Mononuclear cell (primary cell): Measurements from ENCODE around the gene NUP188. TPM values are rescaled to one million over a fixed set of nuclear protein-coding genes. Genes with fewer than 3 reads are reported as not detected.

Experiments
- H3K27me3 ChIP-seq: 2 replicates; pipeline ENCODE4 v1.6.0; 2011; ENCODE audit warnings: low read length, control low read depth; ENCODE audit not compliant: insufficient read depth
- H3K4me1 ChIP-seq: 2 replicates; pipeline ENCODE4 v1.5.1; 2011; ENCODE audit warnings: mild to moderate bottlenecking, low read length, control low read depth; ENCODE audit not compliant: insufficient read depth
- H3K4me3 ChIP-seq: 2 replicates; pipeline ENCODE4 v1.5.1; 2011; ENCODE audit warnings: mild to moderate bottlenecking, low read length, moderate library complexity
- H3K9me3 ChIP-seq: 2 replicates; pipeline ENCODE4 v1.5.1; 2011; ENCODE audit warnings: low read depth, mild to moderate bottlenecking, control low read depth, low read length
- total RNA-seq: library from RNA; depleted of rRNA; stranded (reverse); fragments of >200 nt; gene quantifications from one replicate; pipeline ENCODE4 v1.2.3, GENCODE V29; 2012

Gene NUP188
- total RNA-seq, 1 donor: 34.9 TPM

GRCh38 chr9:128909859-128910258 is 37.6 kb upstream of the NUP188 start:
- no peaks in the 10 kb centered on the region for H3K9me3 ChIP-seq
- H3K4me1 ChIP-seq: peaks cover 19% of the 10 kb centered on the region
- no peaks in the 10 kb centered on the region for H3K27me3 ChIP-seq
- H3K4me3 ChIP-seq: no peak overlapping the region

- H3K9me3 ChIP-seq: no peaks in the 10 kb centered on the region
- no peaks in the 10 kb centered on the region for H3K27me3 ChIP-seq
- H3K4me1 ChIP-seq: peaks cover 19% of the 10 kb centered on the region
- no peak overlapping the region for H3K4me3 ChIP-seq
These were observed 36.6 kb upstream of the NUP188 start for GRCh38 chr9:128910906-128911305.

DNA sequence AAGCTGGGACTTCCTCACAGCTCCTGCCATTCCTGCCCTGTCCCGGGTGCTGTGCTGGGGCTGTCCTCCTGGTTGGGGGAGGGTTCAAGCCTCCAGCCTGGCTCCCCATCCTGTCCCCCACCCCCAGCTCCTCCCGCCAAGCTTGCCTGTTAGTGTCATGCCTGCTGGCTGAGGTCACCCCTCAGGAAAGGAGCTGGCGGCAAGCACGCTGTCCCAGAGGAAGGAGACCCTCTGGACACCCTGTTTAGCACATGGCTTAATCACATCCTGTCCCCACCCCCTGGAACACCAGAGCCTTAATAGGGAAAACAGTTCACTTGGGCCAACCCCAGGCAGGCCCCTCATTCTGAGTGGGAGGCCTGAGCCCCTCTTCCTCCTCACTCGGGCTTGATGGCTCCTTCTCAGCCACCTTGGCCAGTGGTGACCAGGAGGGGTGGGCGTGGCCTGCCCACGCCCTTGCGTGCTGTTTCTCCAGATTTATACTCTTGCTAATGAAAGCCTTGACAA is 35.9 kb upstream of the NUP188 start:
- Histone ChIP-seq H3K4me3 (no peak overlapping the region), H3K4me1 (peaks cover 19% of the 10 kb centered on the region), H3K27me3 (no peaks in the 10 kb centered on the region), H3K9me3 (no peaks in the 10 kb centered on the region)

- no peaks in the 10 kb centered on the region for H3K27me3 ChIP-seq
- peaks cover 19% of the 10 kb centered on the region for H3K4me1 ChIP-seq
- no peaks in the 10 kb centered on the region for H3K9me3 ChIP-seq
- no peak overlapping the region for H3K4me3 ChIP-seq
These were observed 35.1 kb upstream of the NUP188 start for GRCh38 chr9:128912270-128912853.

DNA sequence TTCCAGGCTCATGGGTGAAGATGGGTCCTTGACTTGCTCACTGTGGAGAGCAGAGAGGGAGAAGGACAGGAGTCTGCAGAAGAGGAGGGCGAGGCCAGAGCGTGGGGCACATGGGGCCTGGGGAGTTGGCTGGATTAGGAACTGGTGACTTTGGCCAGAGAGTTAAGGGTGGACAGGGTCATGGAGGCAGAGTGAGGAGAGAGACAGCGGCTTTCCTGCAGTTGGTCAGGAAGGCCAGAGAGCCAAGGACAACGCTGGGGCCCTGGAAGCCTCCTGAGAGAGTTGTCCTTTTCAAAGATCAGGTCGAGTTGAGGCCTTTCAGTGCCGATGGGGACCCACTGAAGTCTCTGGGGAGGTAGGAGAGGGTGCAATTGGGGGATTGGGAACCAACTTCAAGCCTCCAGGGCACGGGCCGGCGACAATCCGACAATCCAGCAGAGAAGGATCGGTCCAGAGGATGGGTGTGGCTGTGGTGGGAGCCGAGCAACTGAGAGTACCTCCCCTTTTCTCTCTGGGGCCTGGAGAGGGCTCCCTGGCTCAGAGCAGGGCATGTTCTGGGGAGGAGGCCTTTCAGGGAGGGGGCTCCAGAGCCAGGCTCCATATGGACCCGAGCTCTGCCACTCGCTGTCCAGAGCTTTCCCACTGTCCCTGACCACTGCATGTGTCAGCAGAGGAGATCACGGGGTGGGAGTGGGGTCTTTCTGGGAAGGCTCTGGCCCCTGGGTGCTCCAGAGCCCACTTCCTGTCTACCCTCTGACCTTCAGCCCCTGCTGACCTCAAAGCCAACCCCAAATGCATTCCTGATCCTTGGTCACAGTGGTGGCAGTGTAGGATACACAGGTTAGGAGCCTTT is 34.2 kb upstream of the NUP188 start:
- no peaks in the 10 kb centered on the region for H3K27me3 ChIP-seq
- peaks cover 19% of the 10 kb centered on the region for H3K4me1 ChIP-seq
- H3K9me3 ChIP-seq: no peaks in the 10 kb centered on the region
- H3K4me3 ChIP-seq: no peak overlapping the region

GRCh38 chr9:128913995-128914772 is 33.3 kb upstream of the NUP188 start:
- H3K27me3 ChIP-seq: no peaks in the 10 kb centered on the region
- no peaks in the 10 kb centered on the region for H3K9me3 ChIP-seq
- peaks cover 19% of the 10 kb centered on the region for H3K4me1 ChIP-seq
- H3K4me3 ChIP-seq: no peak overlapping the region

- H3K4me1 ChIP-seq: peaks cover 12% of the 10 kb centered on the region
- no peak overlapping the region for H3K4me3 ChIP-seq
- H3K27me3 ChIP-seq: no peaks in the 10 kb centered on the region
- no peaks in the 10 kb centered on the region for H3K9me3 ChIP-seq
These were observed 31.3 kb upstream of the NUP188 start for GRCh38 chr9:128916204-128916603.

- Histone ChIP-seq H3K9me3 (no peaks in the 10 kb centered on the region), H3K4me1 (peaks cover 10% of the 10 kb centered on the region), H3K4me3 (no peak overlapping the region), H3K27me3 (no peaks in the 10 kb centered on the region)
These were observed 30.8 kb upstream of the NUP188 start for GRCh38 chr9:128916745-128917144.

DNA sequence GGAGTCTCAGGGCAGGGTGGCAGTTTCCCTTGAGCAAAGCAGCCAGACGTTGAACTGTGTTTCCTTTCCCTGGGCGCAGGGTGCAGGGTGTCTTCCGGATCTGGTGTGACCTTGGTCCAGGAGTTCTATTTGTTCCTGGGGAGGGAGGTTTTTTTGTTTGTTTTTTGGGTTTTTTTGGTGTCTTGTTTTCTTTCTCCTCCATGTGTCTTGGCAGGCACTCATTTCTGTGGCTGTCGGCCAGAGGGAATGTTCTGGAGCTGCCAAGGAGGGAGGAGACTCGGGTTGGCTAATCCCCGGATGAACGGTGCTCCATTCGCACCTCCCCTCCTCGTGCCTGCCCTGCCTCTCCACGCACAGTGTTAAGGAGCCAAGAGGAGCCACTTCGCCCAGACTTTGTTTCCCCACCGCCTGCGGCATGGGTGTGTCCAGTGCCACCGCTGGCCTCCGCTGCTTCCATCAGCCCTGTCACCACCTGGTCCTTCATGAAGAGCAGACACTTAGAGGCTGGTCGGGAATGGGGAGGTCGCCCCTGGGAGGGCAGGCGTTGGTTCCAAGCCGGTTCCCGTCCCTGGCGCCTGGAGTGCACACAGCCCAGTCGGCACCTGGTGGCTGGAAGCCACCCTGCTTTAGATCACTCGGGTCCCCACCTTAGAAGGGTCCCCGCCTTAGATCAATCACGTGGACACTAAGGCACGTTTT is 30.2 kb upstream of the NUP188 start:
- H3K4me1 ChIP-seq: peaks cover 10% of the 10 kb centered on the region
- no peaks in the 10 kb centered on the region for H3K9me3 ChIP-seq
- H3K4me3 ChIP-seq: no peak overlapping the region
- no peaks in the 10 kb centered on the region for H3K27me3 ChIP-seq

- Histone ChIP-seq H3K27me3 (no peaks in the 10 kb centered on the region), H3K4me3 (no peak overlapping the region), H3K4me1 (peaks cover 14% of the 10 kb centered on the region), H3K9me3 (no peaks in the 10 kb centered on the region)
These were observed 28.6 kb upstream of the NUP188 start for GRCh38 chr9:128918921-128919320.

DNA sequence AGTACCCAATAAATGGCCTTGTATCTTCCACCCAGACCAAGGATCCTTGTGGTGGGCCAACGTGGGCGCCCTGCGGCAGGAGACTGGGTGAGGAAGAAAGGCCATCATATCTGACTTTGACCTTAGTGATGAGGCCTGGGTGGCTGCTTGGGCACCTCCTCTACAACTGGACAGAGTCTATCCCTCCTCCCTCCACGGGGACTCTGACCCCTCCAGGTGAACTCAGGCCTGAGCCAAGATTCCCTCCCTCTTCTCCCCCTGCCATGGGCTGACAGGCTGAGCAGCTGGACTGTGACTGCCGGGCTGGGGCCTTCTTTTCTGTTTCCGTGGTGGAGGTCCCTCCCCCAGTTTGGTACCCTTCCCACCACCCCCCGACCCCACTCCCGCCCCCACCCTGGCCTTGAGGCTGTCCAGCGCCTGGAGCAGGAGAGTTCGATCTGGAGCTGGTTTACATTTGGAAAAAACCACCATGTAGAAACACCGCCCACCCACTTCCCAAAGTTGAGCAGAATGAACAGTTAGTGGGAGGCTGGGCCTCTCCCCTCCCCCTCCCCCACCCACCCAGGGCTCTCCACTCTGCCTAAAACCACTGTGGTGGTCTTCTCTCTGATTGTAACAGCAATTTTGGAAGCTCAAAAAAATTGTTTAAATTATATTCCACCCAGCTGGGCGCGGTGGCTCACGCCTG is 28.0 kb upstream of the NUP188 start:
- Histone ChIP-seq H3K4me3 (no peak overlapping the region), H3K4me1 (peaks cover 14% of the 10 kb centered on the region), H3K9me3 (no peaks in the 10 kb centered on the region), H3K27me3 (no peaks in the 10 kb centered on the region)

- Histone ChIP-seq H3K9me3 (no peaks in the 10 kb centered on the region), H3K4me3 (no peak within 1 kb of the TSS), H3K27me3 (no peaks in the 10 kb centered on the region), H3K4me1 (peaks cover 14% of the 10 kb centered on the region)
These were observed 27.0 kb upstream of the NUP188 start, which contains the start of gene PHYHD1 for GRCh38 chr9:128920381-128921058. Gene PHYHD1 (plus strand): TSS chr9:128920982. CDS start chr9:128922324, 1,342 bp downstream.

DNA sequence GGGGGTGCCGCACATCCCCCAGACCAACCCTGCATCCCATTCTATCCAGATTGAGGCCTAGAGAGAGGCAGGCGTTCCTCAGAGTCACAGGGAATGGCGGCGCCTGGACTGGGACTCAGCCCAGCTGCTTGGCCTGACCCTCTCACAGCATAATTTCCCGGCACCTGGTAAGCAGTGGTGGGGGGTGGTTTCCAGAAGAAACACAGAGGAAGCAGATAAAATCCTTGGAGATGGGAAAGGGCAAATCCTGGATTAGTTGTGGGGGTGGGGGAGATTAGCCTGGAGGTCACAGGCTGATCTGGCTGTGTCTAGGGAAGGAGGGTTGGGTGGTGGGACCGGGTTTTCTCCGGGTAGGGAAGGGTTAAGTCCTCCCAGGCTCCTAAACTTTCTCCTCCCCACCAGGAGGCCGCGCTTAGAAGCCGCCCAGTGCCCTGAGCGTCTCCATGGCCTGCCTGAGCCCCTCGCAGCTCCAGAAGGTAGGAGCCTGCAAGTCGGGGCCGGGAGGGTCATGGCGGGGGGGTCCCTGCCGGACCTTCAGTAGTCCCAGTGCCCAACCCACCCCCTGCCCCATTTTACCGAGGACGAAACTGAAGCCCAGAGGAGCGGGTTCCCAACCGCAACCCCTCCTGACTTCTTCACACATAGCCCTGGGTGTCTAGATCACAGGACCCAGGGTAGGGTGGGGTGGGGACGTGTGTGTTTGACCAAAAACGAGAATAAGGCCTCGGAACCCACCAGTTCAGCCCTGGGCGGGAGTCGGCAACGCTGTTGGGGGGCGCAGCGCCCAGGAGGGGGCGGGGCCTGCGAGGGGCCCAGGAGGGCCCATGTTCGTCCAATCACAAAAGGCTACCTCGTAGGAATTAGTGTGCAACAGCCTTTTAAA is 25.4 kb upstream of the NUP188 start:
- no peaks in the 10 kb centered on the region for H3K27me3 ChIP-seq
- H3K9me3 ChIP-seq: no peaks in the 10 kb centered on the region
- peaks cover 14% of the 10 kb centered on the region for H3K4me1 ChIP-seq
- peak overlapping the region; percentile 3 for H3K4me3 ChIP-seq
